ENCODE data around the gene PJA2.

DNA sequence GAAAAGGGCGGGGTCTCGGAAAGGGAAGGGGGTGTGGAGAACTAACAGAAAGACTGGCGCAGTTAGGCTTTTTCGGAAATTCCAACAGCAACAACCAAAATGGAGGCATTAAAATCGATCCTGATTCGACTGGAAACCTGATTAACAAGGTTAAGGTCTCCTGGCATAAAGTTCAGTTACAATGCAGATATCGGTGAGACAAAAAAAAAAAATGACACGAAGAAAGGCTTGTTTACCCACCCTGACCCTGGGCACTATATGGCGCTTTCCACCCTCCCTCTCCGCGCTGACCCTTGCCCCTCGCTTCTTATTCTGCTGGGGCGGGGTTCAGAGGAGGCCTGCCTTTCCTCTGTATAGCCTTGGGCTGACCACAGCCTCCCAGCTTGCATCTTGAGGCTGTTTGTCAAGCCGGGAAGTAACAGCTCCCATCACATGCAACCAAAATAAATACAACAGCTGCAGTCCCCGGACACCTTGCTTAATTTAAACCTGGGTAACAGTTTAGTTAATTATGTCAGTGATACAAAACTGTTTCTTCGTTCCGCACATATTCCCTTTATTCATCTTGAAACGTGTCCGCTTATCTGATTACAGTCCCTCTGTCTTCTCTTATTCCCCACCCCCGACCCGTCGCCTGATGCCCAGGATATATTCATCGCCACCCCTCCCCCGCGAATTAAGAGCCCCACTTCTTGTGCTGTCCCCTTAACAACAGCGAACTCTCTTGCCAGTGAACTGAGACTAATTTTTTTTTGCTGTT lies 795 bp upstream of the PJA2 start:
- TF ChIP-seq GATA2 (IDR thresholded peaks at IDR 0.05; ENCODE audit: low read depth, low read length) (peak; percentile 67), GATA3 (IDR thresholded peaks at IDR 0.05; ENCODE audit: low read depth, low read length) (no peak)

All from SH-SY5Y (cell line).